HCT116 (cell line): ENCODE measurements around the gene TMEM14A. TPM values are rescaled to one million over a fixed set of nuclear protein-coding genes. Genes with fewer than 3 reads are reported as not detected.
A peak's percentile ranks its signal among the peaks of the same experiment; 100 is the strongest.

Source experiments
- ATAC-seq: fragments of 200-7000 bp; cut with Tn5 transposase; 2 replicates; pipeline ENCODE4 v1.9.1; 2020; ENCODE audit warnings: mild to moderate bottlenecking, moderate library complexity
- BruUV-seq: library from RNA; stranded (reverse); fragments of 400-500 nt; replicated peaks from 2 replicates; lab custom pipeline; 2021; lab: Mats Ljungman, UMichigan
- CTCF ChIA-PET: fragments of 300-600 bp; sonication (Branson Sonifier 250); formaldehyde crosslinking; loops from one replicate; lab custom pipeline; 2021; ENCODE audit warnings: antibody characterized with exemption; lab: Charles Lee
- POLR2A ChIA-PET: fragments of 300-600, 350-600 bp; sonication (Branson Sonifier 250); formaldehyde crosslinking; loops from one replicate; lab custom pipeline; 2021; ENCODE audit warnings: antibody characterized with exemption; lab: Charles Lee
- RAD21 ChIA-PET, 2 experiments: fragments of 300-600 bp; sonication (Branson Sonifier 250); formaldehyde crosslinking; loops; one replicate each; lab custom pipeline; 2023; ENCODE audit warnings: low total read pairs in 2 of 2; ENCODE audit not compliant: uncharacterized antibody in 2 of 2, unreplicated experiment in 2 of 2, low non-redundant PET in 1 of 2; lab: Charles Lee
- DNase-seq: peaks from one replicate; pipeline ENCODE4 v3.0.0-alpha.2; 2010; ENCODE audit warnings: low read depth, low spot score
- H2AFZ ChIP-seq: fragments of 200-600 bp; shearing (Covaris generic), sonication (generic); 2 replicates; pipeline ENCODE4 v1.6.1; 2017; ENCODE audit warnings: low read depth, mixed run types, mixed read lengths, antibody characterized with exemption, low read length; ENCODE audit not compliant: poor library complexity, severe bottlenecking
- H3K27ac ChIP-seq: 2 replicates; pipeline ENCODE4 v1.5.1; 2012; ENCODE audit warnings: low read depth, low read length
- H3K27me3 ChIP-seq: fragments of 200-600 bp; sonication (generic); 2 replicates; pipeline ENCODE4 v1.6.1; 2016; ENCODE audit warnings: mixed run types, low read length, mixed read lengths; ENCODE audit not compliant: insufficient read depth
- H3K36me3 ChIP-seq, 2 experiments: fragments of 200-500 bp in 1 of 2; fragments of 200-600 bp in 1 of 2; sonication (Bioruptor generic) in 1 of 2; sonication (generic) in 1 of 2; 2 replicates each; pipeline versions ENCODE4 v1.5.1 to v1.6.1; 2014 to 2016; ENCODE audit warnings: low read length in 2 of 2, inconsistent platforms in 1 of 2, mixed read lengths in 1 of 2, mixed run types in 1 of 2; ENCODE audit not compliant: insufficient read depth in 2 of 2, control insufficient read depth in 1 of 2
- H3K4me1 ChIP-seq, 2 experiments: fragments of 200-600 bp in 1 of 2; sonication (generic) in 1 of 2; 2 replicates each; pipeline versions ENCODE4 v1.5.1 to v1.6.1; 2012 to 2017; ENCODE audit warnings: low read length in 2 of 2, inconsistent platforms in 1 of 2, mild to moderate bottlenecking in 1 of 2, mixed read lengths in 1 of 2, mixed run types in 1 of 2, moderate library complexity in 1 of 2; ENCODE audit not compliant: insufficient read depth in 2 of 2, control insufficient read depth in 1 of 2
- H3K4me2 ChIP-seq: fragments of 200-600 bp; sonication (generic); 2 replicates; pipeline ENCODE4 v1.6.1; 2017; ENCODE audit warnings: mixed run types, low read length, mixed read lengths
- H3K4me3 ChIP-seq, 2 experiments: fragments of 200-600 bp in 1 of 2; sonication (generic) in 1 of 2; replicated peaks in 1 of 2; 2 replicates each; pipeline ENCODE4 v1.5.1; 2011 to 2016; ENCODE audit warnings: low read length in 2 of 2, control low read depth in 1 of 2, low read depth in 1 of 2, mild to moderate bottlenecking in 1 of 2, mixed read lengths in 1 of 2, mixed run types in 1 of 2
- H3K79me2 ChIP-seq: fragments of 200-600 bp; sonication (generic); 2 replicates; pipeline ENCODE4 v1.6.1; 2017; ENCODE audit warnings: mild to moderate bottlenecking, mixed run types, low read length, moderate library complexity, mixed read lengths; ENCODE audit not compliant: insufficient read depth
- H3K9ac ChIP-seq: fragments of 200-600 bp; sonication (generic); 2 replicates; pipeline ENCODE4 v1.6.1; 2016; ENCODE audit warnings: low read length, mixed read lengths
- H3K9me2 ChIP-seq: fragments of 200-600 bp; sonication (generic), shearing (Covaris generic); 2 replicates; pipeline ENCODE4 v1.6.1; 2017; ENCODE audit warnings: mixed run types, mild to moderate bottlenecking, moderate library complexity; ENCODE audit not compliant: insufficient read depth
- H3K9me3 ChIP-seq, 2 experiments: fragments of 200-500 bp in 1 of 2; fragments of 200-600 bp in 1 of 2; sonication (Bioruptor generic) in 1 of 2; sonication (generic) in 1 of 2; 2 replicates each; pipeline ENCODE4 v1.6.1; 2014 to 2017; ENCODE audit warnings: low read length in 2 of 2, mixed read lengths in 2 of 2, inconsistent platforms in 1 of 2, low read depth in 1 of 2, mild to moderate bottlenecking in 1 of 2, mixed run types in 1 of 2, moderate library complexity in 1 of 2; ENCODE audit not compliant: control insufficient read depth in 1 of 2, insufficient read depth in 1 of 2
- H4K20me1 ChIP-seq: fragments of 200-600 bp; sonication (generic), shearing (Covaris generic); 2 replicates; pipeline ENCODE4 v1.6.1; 2017; ENCODE audit warnings: mixed run types, mild to moderate bottlenecking, moderate library complexity; ENCODE audit not compliant: insufficient read depth
- CBX3 ChIP-seq: IDR thresholded peaks from 2 replicates; pipeline ENCODE4 v1.6.1; 2012; ENCODE audit warnings: low read depth
- EGR1 ChIP-seq: IDR thresholded peaks from 2 replicates; pipeline ENCODE4 v1.6.1; 2012; ENCODE audit warnings: low read depth
- ELF1 ChIP-seq: IDR thresholded peaks from 2 replicates; pipeline ENCODE4 v1.6.1; 2012; ENCODE audit warnings: low read depth, borderline replicate concordance
- EZH2phosphoT487 ChIP-seq: fragments of 200-600 bp; IDR thresholded peaks from 2 replicates; pipeline ENCODE4 v1.6.1; 2018; ENCODE audit warnings: antibody characterized with exemption, borderline replicate concordance
- FOSL1 ChIP-seq: IDR thresholded peaks from 2 replicates; pipeline ENCODE4 v1.6.1; 2012; ENCODE audit warnings: low read depth
- JUND ChIP-seq: IDR thresholded peaks from 2 replicates; pipeline ENCODE4 v1.6.1; 2012
- POLR2A ChIP-seq: IDR thresholded peaks from 2 replicates; pipeline ENCODE4 v1.7.0; 2011; ENCODE audit warnings: borderline replicate concordance; ENCODE audit not compliant: insufficient read depth, insufficient read length; ENCODE audit errors: extremely low read depth
- POLR2AphosphoS5 ChIP-seq: IDR thresholded peaks from 2 replicates; pipeline ENCODE4 v1.6.1; 2011; ENCODE audit warnings: mild to moderate bottlenecking, low read depth, low read length, moderate library complexity
- SP1 ChIP-seq: IDR thresholded peaks from 2 replicates; pipeline ENCODE4 v1.6.1; 2012; ENCODE audit warnings: low read depth
- TCF7L2 ChIP-seq: IDR thresholded peaks from 2 replicates; pipeline ENCODE4 v1.7.0; 2011; ENCODE audit warnings: borderline replicate concordance, inconsistent platforms; ENCODE audit not compliant: insufficient read depth, insufficient read length; ENCODE audit errors: extremely low read depth
- YY1 ChIP-seq: IDR thresholded peaks from 2 replicates; pipeline ENCODE4 v1.6.1; 2011; ENCODE audit warnings: low read length, low read depth, moderate library complexity, mild to moderate bottlenecking; ENCODE audit not compliant: insufficient replicate concordance; ENCODE audit errors: extremely low read depth
- ZNF274 ChIP-seq: fragments of 200-500 bp; sonication (Bioruptor generic); IDR thresholded peaks from 2 replicates; pipeline ENCODE4 v1.6.1; 2014; ENCODE audit warnings: mild to moderate bottlenecking, low read depth, low read length, inconsistent platforms
- intact Hi-C: fragments of 100-400 bp; cut with micrococcal nuclease; formaldehyde crosslinking; loops from 2 replicates; pipeline ENCODE4 v1.10.0; 2022
- total RNA-seq: library from RNA; stranded (reverse); gene quantifications from one replicate; pipeline ENCODE4 v1.2.1, GENCODE V29; 2021; ENCODE audit not compliant: unreplicated experiment
- TF ChIP-seq, protein P1 (sequence below), 3 experiments: fragments of 200-600 bp in 1 of 3; sonication (generic) in 1 of 3; IDR thresholded peaks in 2 of 3; conservative IDR thresholded peaks in 1 of 3; 2 replicates each; pipeline ENCODE4 v1.5.1; 2012 to 2017; ENCODE audit warnings: low read depth in 2 of 3, low read length in 2 of 3, antibody characterized with exemption in 1 of 3, borderline replicate concordance in 1 of 3, control low read depth in 1 of 3, mild to moderate bottlenecking in 1 of 3, mixed read lengths in 1 of 3, mixed run types in 1 of 3, moderate library complexity in 1 of 3; ENCODE audit not compliant: insufficient read depth in 1 of 3
- TF ChIP-seq, protein P2 (sequence below): IDR thresholded peaks from 2 replicates; pipeline ENCODE4 v1.6.1; 2012
- TF ChIP-seq, protein P3 (sequence below): IDR thresholded peaks from 2 replicates; pipeline ENCODE4 v1.6.1; 2012; ENCODE audit warnings: low read depth

The TMEM14A gene
- total RNA-seq, 1 experiment from 2014 or later: 51.5 TPM

DNA sequence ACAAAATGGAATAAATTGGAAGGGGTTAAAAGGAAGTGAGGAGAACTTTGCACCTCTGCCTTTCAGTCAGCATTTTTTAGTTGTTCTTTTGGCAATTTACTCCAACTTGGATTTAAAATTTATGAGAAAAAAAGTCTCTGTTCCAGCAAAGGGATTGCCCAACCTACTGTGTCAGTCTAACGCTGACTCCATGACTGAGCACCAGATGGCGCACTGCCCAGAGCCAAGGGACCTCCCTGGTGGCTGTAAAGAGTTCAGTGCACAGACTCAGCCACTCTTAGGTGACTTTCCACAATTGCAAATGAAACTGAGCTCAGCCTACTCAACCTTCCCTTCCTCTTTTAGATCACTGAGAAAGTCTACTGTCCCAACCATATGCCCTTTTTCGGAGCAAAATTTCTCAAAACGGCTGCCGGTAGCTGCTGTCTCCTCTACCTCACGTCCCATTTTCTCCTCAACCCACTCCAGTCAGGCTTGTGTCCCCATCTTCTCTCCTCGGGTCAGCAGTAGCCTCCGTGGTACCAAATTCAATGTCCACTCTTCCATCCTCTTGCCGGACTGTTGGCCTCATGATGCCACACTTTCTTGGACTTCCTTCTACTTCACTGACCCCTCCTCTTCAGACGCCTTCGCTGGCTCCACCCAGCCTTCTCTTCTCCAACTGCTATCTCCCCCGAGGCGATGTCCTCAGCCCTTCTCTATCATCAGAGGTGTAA, 53.7 kb downstream of the TMEM14A start (continued):
- TF ChIP-seq, protein P1, sequence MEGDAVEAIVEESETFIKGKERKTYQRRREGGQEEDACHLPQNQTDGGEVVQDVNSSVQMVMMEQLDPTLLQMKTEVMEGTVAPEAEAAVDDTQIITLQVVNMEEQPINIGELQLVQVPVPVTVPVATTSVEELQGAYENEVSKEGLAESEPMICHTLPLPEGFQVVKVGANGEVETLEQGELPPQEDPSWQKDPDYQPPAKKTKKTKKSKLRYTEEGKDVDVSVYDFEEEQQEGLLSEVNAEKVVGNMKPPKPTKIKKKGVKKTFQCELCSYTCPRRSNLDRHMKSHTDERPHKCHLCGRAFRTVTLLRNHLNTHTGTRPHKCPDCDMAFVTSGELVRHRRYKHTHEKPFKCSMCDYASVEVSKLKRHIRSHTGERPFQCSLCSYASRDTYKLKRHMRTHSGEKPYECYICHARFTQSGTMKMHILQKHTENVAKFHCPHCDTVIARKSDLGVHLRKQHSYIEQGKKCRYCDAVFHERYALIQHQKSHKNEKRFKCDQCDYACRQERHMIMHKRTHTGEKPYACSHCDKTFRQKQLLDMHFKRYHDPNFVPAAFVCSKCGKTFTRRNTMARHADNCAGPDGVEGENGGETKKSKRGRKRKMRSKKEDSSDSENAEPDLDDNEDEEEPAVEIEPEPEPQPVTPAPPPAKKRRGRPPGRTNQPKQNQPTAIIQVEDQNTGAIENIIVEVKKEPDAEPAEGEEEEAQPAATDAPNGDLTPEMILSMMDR (IDR thresholded peaks at IDR 0.05 in 2 of 3, conservative IDR thresholded peaks at IDR 0.05 in 1 of 3; ENCODE audit: borderline replicate concordance in 1 of 3, insufficient read depth in 1 of 3, low read depth in 2 of 3, low read length in 2 of 3): peak; percentile 78 to 97 (median 89)
- TF ChIP-seq POLR2A: no peak

DNA sequence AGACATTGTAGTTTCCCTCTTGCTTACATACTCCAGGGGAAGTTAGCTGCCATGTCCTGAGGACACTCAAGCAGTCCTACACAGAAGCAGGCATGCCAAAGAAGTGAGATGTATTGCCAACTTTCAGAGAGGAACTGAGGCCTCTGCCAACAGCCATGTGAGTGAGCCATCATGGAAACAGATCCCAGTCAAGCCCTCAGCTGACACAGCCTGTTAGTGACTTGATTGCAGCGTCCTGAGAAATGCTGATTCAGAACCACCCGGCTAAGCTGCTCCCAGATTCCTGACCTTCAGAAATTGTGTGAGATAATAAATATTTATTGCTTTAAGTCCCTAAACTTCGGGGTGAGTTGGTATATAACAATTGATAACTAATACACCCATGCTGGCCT, 54.2 kb downstream of the TMEM14A start:
- TF ChIP-seq JUND (no peak), FOSL1 (no peak), SP1 (no peak), EGR1 (no peak), TCF7L2 (no peak), YY1 (no peak), POLR2AphosphoS5 (no peak), EZH2phosphoT487 (no peak), CBX3 (no peak), ZNF274 (no peak), ELF1 (no peak)
- TF ChIP-seq, protein P1 (IDR thresholded peaks at IDR 0.05 in 2 of 3, conservative IDR thresholded peaks at IDR 0.05 in 1 of 3; ENCODE audit: borderline replicate concordance in 1 of 3, insufficient read depth in 1 of 3, low read depth in 2 of 3, low read length in 2 of 3): no peak
- TF ChIP-seq, protein P2, sequence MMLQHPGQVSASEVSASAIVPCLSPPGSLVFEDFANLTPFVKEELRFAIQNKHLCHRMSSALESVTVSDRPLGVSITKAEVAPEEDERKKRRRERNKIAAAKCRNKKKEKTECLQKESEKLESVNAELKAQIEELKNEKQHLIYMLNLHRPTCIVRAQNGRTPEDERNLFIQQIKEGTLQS: no peak
- TF ChIP-seq, protein P3, sequence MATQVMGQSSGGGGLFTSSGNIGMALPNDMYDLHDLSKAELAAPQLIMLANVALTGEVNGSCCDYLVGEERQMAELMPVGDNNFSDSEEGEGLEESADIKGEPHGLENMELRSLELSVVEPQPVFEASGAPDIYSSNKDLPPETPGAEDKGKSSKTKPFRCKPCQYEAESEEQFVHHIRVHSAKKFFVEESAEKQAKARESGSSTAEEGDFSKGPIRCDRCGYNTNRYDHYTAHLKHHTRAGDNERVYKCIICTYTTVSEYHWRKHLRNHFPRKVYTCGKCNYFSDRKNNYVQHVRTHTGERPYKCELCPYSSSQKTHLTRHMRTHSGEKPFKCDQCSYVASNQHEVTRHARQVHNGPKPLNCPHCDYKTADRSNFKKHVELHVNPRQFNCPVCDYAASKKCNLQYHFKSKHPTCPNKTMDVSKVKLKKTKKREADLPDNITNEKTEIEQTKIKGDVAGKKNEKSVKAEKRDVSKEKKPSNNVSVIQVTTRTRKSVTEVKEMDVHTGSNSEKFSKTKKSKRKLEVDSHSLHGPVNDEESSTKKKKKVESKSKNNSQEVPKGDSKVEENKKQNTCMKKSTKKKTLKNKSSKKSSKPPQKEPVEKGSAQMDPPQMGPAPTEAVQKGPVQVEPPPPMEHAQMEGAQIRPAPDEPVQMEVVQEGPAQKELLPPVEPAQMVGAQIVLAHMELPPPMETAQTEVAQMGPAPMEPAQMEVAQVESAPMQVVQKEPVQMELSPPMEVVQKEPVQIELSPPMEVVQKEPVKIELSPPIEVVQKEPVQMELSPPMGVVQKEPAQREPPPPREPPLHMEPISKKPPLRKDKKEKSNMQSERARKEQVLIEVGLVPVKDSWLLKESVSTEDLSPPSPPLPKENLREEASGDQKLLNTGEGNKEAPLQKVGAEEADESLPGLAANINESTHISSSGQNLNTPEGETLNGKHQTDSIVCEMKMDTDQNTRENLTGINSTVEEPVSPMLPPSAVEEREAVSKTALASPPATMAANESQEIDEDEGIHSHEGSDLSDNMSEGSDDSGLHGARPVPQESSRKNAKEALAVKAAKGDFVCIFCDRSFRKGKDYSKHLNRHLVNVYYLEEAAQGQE: no peak
- Histone ChIP-seq H3K4me3 (no peak overlapping the region), H4K20me1 (no peaks in the 10 kb centered on the region), H3K27ac (no peak overlapping the region), H3K36me3 (no peaks in the 10 kb centered on the region), H3K27me3 (no peaks in the 10 kb centered on the region), H3K4me2 (no peak overlapping the region), H3K4me1 (peaks cover 0 to 15% of the 10 kb centered on the region in 2 experiments; a peak in 1 of 4 replicates), H3K9me3 (no peaks in the 10 kb centered on the region), H3K9me2 (no peaks in the 10 kb centered on the region), H3K9ac (no peak overlapping the region), H3K79me2 (no peaks in the 10 kb centered on the region), H2AFZ (no peak overlapping the region)
- ATAC-seq (no peak), DNase-seq (no peak)
- intact Hi-C loops: loop anchor here (2.0 kb wide), 1 partner anchor 760 kb away; no protein-coding TSS in a partner anchor
- CTCF ChIA-PET: interaction anchor here (0.6 to 1.1 kb wide), 6 partner anchors 12 to 443 kb away, joined by 3 to 7 read pairs (median 4); no protein-coding TSS in a partner anchor
- POLR2A ChIA-PET: interaction anchor here (0.6 kb wide), 1 partner anchor 18 kb away, joined by 3 read pairs; no protein-coding TSS in a partner anchor
- RAD21 ChIA-PET: no interaction called here
- no TSS peak for BruUV-seq
